DOHH2 (cell line): ENCODE results near the gene PLGLB1.
"Not testable (repeated sequence)": the region's sequence is repeated elsewhere in the genome, so short reads cannot be mapped to it uniquely, and the experiment has no call there.

Experiments used
- EZH2phosphoT487 ChIP-seq: fragments of 200-600 bp; sonication (generic); IDR thresholded peaks from 2 replicates; pipeline ENCODE4 v1.6.1; 2017; ENCODE audit warnings: borderline replicate concordance, mild to moderate bottlenecking, antibody characterized with exemption, low read length, moderate library complexity, mixed read lengths
- TF ChIP-seq, protein P1 (sequence below): fragments of 200-600 bp; sonication (generic); IDR thresholded peaks from one replicate; pipeline ENCODE4 v1.5.1; 2014; ENCODE audit warnings: antibody characterized with exemption, mild to moderate bottlenecking, low read depth, low read length; ENCODE audit not compliant: poor library complexity, severe bottlenecking

GRCh38 chr2:87014489-87015169 lies 7.0 kb downstream of the PLGLB1 start:
- TF ChIP-seq, protein P1, sequence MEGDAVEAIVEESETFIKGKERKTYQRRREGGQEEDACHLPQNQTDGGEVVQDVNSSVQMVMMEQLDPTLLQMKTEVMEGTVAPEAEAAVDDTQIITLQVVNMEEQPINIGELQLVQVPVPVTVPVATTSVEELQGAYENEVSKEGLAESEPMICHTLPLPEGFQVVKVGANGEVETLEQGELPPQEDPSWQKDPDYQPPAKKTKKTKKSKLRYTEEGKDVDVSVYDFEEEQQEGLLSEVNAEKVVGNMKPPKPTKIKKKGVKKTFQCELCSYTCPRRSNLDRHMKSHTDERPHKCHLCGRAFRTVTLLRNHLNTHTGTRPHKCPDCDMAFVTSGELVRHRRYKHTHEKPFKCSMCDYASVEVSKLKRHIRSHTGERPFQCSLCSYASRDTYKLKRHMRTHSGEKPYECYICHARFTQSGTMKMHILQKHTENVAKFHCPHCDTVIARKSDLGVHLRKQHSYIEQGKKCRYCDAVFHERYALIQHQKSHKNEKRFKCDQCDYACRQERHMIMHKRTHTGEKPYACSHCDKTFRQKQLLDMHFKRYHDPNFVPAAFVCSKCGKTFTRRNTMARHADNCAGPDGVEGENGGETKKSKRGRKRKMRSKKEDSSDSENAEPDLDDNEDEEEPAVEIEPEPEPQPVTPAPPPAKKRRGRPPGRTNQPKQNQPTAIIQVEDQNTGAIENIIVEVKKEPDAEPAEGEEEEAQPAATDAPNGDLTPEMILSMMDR = not testable (repeated sequence)
- not testable (repeated sequence) for TF ChIP-seq EZH2phosphoT487
